ENCODE results near the gene REPIN1.

The REPIN1 gene

DNA sequence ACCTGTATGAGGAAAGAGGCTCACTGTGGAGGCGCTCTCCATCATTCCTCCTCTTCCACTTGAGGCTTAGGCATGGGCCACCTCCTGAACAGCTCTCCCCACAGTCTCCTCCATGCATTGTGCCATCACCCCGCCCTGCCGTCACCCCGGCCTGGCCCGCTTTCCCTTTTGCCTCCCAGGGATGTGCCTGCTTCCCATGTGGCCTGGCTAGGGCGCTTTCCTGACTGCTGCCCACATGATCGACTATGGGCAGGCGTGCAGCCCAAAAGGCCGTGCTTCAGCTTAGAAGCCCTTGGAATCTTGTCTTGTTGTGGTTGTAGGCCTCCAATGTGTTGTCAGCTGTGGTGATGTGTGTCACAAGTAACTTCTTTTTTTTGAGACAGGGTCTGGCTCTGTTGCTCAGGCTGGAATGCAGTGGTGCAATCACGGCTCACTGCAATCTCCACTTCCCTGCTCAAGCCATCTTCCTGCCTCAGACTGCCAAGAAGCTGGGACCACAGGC, 43.5 kb upstream of the REPIN1 start:
- H3K79me2 ChIP-seq (ENCODE audit: low read length): peaks cover 36% of the 10 kb centered on the region
- H3K27me3 ChIP-seq (ENCODE audit: low read depth, low read length): no peaks in the 10 kb centered on the region
- no peak overlapping the region for H3K4me2 ChIP-seq (ENCODE audit: low read length)
- peaks cover 26% of the 10 kb centered on the region for H3K36me3 ChIP-seq (replicated peaks; ENCODE audit: low read depth, low read length)
- H3K9ac ChIP-seq (ENCODE audit: low read length): no peak overlapping the region
- TF ChIP-seq, protein P1, sequence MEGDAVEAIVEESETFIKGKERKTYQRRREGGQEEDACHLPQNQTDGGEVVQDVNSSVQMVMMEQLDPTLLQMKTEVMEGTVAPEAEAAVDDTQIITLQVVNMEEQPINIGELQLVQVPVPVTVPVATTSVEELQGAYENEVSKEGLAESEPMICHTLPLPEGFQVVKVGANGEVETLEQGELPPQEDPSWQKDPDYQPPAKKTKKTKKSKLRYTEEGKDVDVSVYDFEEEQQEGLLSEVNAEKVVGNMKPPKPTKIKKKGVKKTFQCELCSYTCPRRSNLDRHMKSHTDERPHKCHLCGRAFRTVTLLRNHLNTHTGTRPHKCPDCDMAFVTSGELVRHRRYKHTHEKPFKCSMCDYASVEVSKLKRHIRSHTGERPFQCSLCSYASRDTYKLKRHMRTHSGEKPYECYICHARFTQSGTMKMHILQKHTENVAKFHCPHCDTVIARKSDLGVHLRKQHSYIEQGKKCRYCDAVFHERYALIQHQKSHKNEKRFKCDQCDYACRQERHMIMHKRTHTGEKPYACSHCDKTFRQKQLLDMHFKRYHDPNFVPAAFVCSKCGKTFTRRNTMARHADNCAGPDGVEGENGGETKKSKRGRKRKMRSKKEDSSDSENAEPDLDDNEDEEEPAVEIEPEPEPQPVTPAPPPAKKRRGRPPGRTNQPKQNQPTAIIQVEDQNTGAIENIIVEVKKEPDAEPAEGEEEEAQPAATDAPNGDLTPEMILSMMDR (IDR thresholded peaks at IDR 0.05; ENCODE audit: low read depth, low read length): no peak
- no peak for TF ChIP-seq EZH2phosphoT487 (IDR thresholded peaks at IDR 0.05; ENCODE audit: low read depth)
- no peaks in the 10 kb centered on the region for H4K20me1 ChIP-seq (ENCODE audit: insufficient read depth, low read length)
- H3K4me3 ChIP-seq (ENCODE audit: low read length): no peak overlapping the region
- peaks cover 36% of the 10 kb centered on the region for H3K4me1 ChIP-seq (ENCODE audit: low read length)
- no peak overlapping the region for H2AFZ ChIP-seq (ENCODE audit: low read depth, low read length)
- no peak overlapping the region for H3K27ac ChIP-seq (ENCODE audit: low read length)
- no peaks in the 10 kb centered on the region for H3K9me3 ChIP-seq (ENCODE audit: insufficient read depth, low read length)

DNA sequence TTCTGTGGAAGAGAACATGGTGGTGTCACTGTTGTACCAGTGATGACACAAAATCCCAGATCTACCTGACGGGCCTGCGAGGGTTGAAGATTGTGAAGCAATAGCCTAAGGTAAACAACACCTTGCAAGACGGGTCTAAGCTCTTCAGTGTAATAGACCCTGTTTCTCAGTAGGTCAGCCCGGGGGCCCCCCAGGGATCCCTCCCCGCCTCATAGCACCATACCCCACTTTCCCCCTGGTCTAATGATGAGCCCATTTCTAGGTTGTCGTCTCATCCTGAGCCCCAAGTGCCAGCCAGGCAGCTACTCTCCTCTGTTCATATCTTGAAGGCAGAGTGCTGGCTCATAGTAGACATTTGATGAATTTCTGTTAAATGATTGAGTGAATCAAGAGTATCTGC, 42.7 kb upstream of the REPIN1 start:
- H3K9ac ChIP-seq (ENCODE audit: low read length): no peak overlapping the region
- H3K36me3 ChIP-seq (replicated peaks; ENCODE audit: low read depth, low read length): peaks cover 29% of the 10 kb centered on the region
- no peaks in the 10 kb centered on the region for H3K27me3 ChIP-seq (ENCODE audit: low read depth, low read length)
- no peak overlapping the region for H3K27ac ChIP-seq (ENCODE audit: low read length)
- no peak overlapping the region for H2AFZ ChIP-seq (ENCODE audit: low read depth, low read length)
- H3K4me3 ChIP-seq (ENCODE audit: low read length): no peak overlapping the region
- H3K4me1 ChIP-seq (ENCODE audit: low read length): peaks cover 29% of the 10 kb centered on the region
- H3K4me2 ChIP-seq (ENCODE audit: low read length): no peak overlapping the region
- TF ChIP-seq, protein P1 (IDR thresholded peaks at IDR 0.05; ENCODE audit: low read depth, low read length): no peak
- no peak for TF ChIP-seq EZH2phosphoT487 (IDR thresholded peaks at IDR 0.05; ENCODE audit: low read depth)
- peaks cover 35% of the 10 kb centered on the region for H3K79me2 ChIP-seq (ENCODE audit: low read length)
- no peaks in the 10 kb centered on the region for H3K9me3 ChIP-seq (ENCODE audit: insufficient read depth, low read length)
- no peaks in the 10 kb centered on the region for H4K20me1 ChIP-seq (ENCODE audit: insufficient read depth, low read length)

DNA sequence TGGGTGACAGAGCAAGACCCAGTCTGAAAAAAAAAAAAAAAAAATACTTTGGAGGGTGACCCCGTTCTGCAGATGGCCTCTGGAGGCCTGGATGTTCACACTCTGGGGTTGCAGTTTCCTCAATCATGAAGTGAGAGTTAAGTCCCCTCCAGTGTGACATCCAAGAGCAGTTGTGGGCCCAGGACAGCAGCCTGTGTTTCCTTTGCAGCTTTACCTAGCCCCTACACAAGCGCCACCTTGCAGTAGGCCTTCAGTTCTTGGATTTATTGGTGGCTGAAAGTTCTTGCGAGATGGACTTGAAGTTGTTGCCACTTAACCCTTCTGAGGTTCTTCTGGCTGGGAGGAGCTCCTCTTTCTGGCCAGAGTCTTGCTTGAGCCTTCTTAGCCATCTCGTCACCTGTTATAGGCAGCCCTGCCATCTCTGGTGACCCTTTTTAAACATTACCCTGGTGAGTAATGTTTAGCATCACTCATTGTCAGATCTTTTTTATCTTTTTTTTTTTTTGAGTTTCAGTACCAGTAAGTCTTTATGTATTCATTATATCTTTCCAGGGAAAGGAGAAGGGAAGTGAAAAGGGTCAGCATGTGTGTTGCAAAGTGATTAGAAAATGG, 41.9 kb upstream of the REPIN1 start:
- H3K4me3 ChIP-seq (ENCODE audit: low read length): no peak overlapping the region
- H3K9me3 ChIP-seq (ENCODE audit: insufficient read depth, low read length): no peaks in the 10 kb centered on the region
- peaks cover 33% of the 10 kb centered on the region for H3K79me2 ChIP-seq (ENCODE audit: low read length)
- no peak overlapping the region for H3K4me2 ChIP-seq (ENCODE audit: low read length)
- no peaks in the 10 kb centered on the region for H3K27me3 ChIP-seq (ENCODE audit: low read depth, low read length)
- no peak overlapping the region for H3K27ac ChIP-seq (ENCODE audit: low read length)
- TF ChIP-seq, protein P1 (IDR thresholded peaks at IDR 0.05; ENCODE audit: low read depth, low read length): no peak
- no peak for TF ChIP-seq EZH2phosphoT487 (IDR thresholded peaks at IDR 0.05; ENCODE audit: low read depth)
- H2AFZ ChIP-seq (ENCODE audit: low read depth, low read length): no peak overlapping the region
- no peak overlapping the region for H3K9ac ChIP-seq (ENCODE audit: low read length)
- H3K4me1 ChIP-seq (ENCODE audit: low read length): peaks cover 20% of the 10 kb centered on the region
- H4K20me1 ChIP-seq (ENCODE audit: insufficient read depth, low read length): no peaks in the 10 kb centered on the region
- H3K36me3 ChIP-seq (replicated peaks; ENCODE audit: low read depth, low read length): peaks cover 34% of the 10 kb centered on the region

DNA sequence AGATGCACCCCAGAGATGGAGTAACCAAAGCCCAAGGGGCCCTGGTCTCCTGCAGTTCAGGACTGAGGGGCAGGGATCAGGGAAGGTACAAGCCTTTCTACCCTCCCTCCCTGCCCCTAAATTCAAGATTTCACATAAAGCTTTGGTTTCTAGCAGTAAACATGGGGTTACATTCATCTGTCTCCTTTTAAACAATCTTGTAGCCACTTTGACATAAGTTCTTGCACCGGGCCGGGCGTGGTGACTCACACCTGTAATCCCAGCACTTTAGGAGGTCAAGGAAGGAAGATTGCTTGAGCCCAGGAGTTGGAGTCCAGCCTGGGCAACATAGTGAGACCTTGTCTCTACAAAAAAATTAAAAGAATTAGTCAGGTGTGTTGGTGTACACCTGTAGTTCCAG, 41.3 kb upstream of the REPIN1 start:
- Histone ChIP-seq H2AFZ (ENCODE audit: low read depth, low read length) (no peak overlapping the region), H3K9me3 (ENCODE audit: insufficient read depth, low read length) (no peaks in the 10 kb centered on the region), H3K4me1 (ENCODE audit: low read length) (peaks cover 15% of the 10 kb centered on the region), H3K79me2 (ENCODE audit: low read length) (peaks cover 28% of the 10 kb centered on the region), H3K4me2 (ENCODE audit: low read length) (no peak overlapping the region), H3K27me3 (ENCODE audit: low read depth, low read length) (no peaks in the 10 kb centered on the region), H3K9ac (ENCODE audit: low read length) (no peak overlapping the region), H4K20me1 (ENCODE audit: insufficient read depth, low read length) (no peaks in the 10 kb centered on the region), H3K36me3 (replicated peaks; ENCODE audit: low read depth, low read length) (peaks cover 33% of the 10 kb centered on the region), H3K27ac (ENCODE audit: low read length) (no peak overlapping the region), H3K4me3 (ENCODE audit: low read length) (no peak overlapping the region)
- no peak for TF ChIP-seq EZH2phosphoT487 (IDR thresholded peaks at IDR 0.05; ENCODE audit: low read depth)
- TF ChIP-seq, protein P1 (IDR thresholded peaks at IDR 0.05; ENCODE audit: low read depth, low read length): no peak

Measured in OCI-LY3 (cell line).